Endothelial cell (in vitro differentiated cells): ENCODE data around the gene NTM. TPM values are rescaled to one million over a fixed set of nuclear protein-coding genes. Genes with fewer than 3 reads are reported as not detected.

Source experiments
- DNase-seq: peaks from one replicate; pipeline ENCODE4 v3.0.0; 2021; ENCODE audit warnings: low spot score
- H3K27ac Mint-ChIP-seq: one replicate; pipeline ENCODE4 v1.8.0; 2021; ENCODE audit warnings: mixed read lengths, inconsistent platforms; ENCODE audit not compliant: unreplicated experiment
- H3K27me3 Mint-ChIP-seq: one replicate; pipeline ENCODE4 v1.8.0; 2021; ENCODE audit warnings: mild to moderate bottlenecking, moderate library complexity, mixed read lengths, inconsistent platforms; ENCODE audit not compliant: unreplicated experiment
- H3K36me3 Mint-ChIP-seq: one replicate; pipeline ENCODE4 v1.8.0; 2021; ENCODE audit warnings: mild to moderate bottlenecking, low read depth, mixed read lengths, inconsistent platforms; ENCODE audit not compliant: unreplicated experiment
- H3K4me1 Mint-ChIP-seq: one replicate; pipeline ENCODE4 v1.8.0; 2021; ENCODE audit warnings: mild to moderate bottlenecking, mixed read lengths, inconsistent platforms; ENCODE audit not compliant: unreplicated experiment
- H3K4me3 Mint-ChIP-seq: one replicate; pipeline ENCODE4 v1.8.0; 2021; ENCODE audit warnings: mild to moderate bottlenecking, mixed read lengths, inconsistent platforms; ENCODE audit not compliant: unreplicated experiment
- H3K9me3 Mint-ChIP-seq: one replicate; pipeline ENCODE4 v1.8.0; 2021; ENCODE audit warnings: mixed read lengths, inconsistent platforms; ENCODE audit not compliant: unreplicated experiment
- total RNA-seq: library from RNA; stranded (reverse); fragmentation: NEBNext Ultra II Directional; extraction: Animal tissue kit (Norgen Biotek cat#: 25700); gene quantifications from one replicate; pipeline ENCODE4 v1.2.1, GENCODE V29; 2021; ENCODE audit not compliant: unreplicated experiment
- TF ChIP-seq, protein P1 (sequence below): fragments of 200-600 bp; sonication (generic); IDR thresholded peaks from one replicate; pipeline ENCODE4 v1.5.0; 2021; ENCODE audit warnings: antibody characterized with exemption; ENCODE audit not compliant: unreplicated experiment

The NTM gene
- total RNA-seq, 1 donor from 2014 or later: 3.6 TPM

DNA sequence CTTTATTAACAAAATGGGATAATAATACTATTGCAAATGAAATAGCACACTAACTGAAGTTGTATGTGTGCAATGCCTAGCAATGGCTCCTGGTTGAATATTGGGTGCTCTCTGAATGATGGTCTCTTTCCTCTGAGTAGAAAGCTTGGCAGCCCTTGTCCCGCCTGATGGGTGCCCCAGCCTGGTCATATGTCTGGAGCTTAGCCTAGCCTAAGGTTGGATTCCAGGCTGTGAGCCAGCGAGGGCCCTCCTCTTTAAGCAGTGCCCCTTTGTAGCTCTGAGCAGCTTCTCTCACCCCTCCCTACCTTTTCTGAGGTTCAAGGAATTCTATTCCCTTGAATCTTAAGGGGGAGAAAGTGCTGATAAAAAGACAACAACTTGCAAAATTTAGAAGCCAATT is 499.9 kb downstream of the NTM start:
- TF ChIP-seq, protein P1, sequence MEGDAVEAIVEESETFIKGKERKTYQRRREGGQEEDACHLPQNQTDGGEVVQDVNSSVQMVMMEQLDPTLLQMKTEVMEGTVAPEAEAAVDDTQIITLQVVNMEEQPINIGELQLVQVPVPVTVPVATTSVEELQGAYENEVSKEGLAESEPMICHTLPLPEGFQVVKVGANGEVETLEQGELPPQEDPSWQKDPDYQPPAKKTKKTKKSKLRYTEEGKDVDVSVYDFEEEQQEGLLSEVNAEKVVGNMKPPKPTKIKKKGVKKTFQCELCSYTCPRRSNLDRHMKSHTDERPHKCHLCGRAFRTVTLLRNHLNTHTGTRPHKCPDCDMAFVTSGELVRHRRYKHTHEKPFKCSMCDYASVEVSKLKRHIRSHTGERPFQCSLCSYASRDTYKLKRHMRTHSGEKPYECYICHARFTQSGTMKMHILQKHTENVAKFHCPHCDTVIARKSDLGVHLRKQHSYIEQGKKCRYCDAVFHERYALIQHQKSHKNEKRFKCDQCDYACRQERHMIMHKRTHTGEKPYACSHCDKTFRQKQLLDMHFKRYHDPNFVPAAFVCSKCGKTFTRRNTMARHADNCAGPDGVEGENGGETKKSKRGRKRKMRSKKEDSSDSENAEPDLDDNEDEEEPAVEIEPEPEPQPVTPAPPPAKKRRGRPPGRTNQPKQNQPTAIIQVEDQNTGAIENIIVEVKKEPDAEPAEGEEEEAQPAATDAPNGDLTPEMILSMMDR: no peak
- H3K27ac Mint-ChIP-seq: no peak overlapping the region
- H3K4me1 Mint-ChIP-seq: peaks cover 26% of the 10 kb centered on the region
- H3K36me3 Mint-ChIP-seq: no peaks in the 10 kb centered on the region
- H3K9me3 Mint-ChIP-seq: no peaks in the 10 kb centered on the region
- no peak for DNase-seq
- H3K27me3 Mint-ChIP-seq: peaks cover 6% of the 10 kb centered on the region
- H3K4me3 Mint-ChIP-seq: no peak overlapping the region

DNA sequence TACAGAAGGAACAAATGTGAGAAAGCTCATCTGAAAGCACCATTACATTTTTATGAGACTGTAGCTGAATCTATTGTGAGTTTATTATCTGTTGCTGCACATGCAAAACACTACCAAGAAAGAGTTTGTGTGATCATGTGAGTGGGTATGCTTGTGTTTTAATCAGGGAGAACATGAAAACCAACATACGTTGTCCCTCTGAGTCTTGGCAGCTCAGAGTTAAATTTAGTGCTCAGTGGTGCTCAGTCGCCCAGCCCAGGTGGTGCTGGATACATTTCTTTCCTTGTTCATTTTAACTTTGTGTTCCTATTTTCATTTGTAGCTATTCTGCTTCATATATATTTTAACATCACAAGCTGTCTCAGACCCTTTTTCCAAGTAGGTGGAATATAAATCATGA is 500.6 kb downstream of the NTM start:
- TF ChIP-seq, protein P1: no peak
- Mint-ChIP-seq H3K4me3 (no peak overlapping the region), H3K9me3 (no peaks in the 10 kb centered on the region), H3K27me3 (peaks cover 5% of the 10 kb centered on the region), H3K36me3 (no peaks in the 10 kb centered on the region), H3K27ac (no peak overlapping the region), H3K4me1 (peaks cover 23% of the 10 kb centered on the region)
- no peak for DNase-seq

DNA sequence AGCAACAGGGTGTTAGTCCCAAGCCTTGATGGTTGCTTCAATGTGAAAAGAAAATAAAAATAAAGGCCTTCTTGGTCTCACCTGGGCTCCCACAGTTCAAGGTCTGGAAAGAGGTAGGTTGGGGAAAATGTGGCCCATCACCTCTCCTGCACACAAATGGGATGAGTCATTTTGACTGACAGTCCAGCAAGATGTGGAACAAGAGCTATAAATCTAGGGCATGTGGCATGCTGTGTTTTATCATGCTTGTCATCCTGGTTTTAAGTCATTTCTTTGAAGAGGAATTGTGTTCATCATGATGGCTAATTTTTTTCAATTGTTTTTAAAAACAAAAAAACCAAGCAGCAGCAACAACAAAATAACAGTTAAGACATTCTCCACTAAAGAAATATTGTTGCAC is 503.7 kb downstream of the NTM start:
- Mint-ChIP-seq H3K27me3 (peaks cover 2% of the 10 kb centered on the region), H3K27ac (no peak overlapping the region), H3K4me1 (peaks cover under 1% of the 10 kb centered on the region), H3K4me3 (no peak overlapping the region), H3K9me3 (no peaks in the 10 kb centered on the region), H3K36me3 (no peaks in the 10 kb centered on the region)
- TF ChIP-seq, protein P1: no peak
- DNase-seq: no peak

DNA sequence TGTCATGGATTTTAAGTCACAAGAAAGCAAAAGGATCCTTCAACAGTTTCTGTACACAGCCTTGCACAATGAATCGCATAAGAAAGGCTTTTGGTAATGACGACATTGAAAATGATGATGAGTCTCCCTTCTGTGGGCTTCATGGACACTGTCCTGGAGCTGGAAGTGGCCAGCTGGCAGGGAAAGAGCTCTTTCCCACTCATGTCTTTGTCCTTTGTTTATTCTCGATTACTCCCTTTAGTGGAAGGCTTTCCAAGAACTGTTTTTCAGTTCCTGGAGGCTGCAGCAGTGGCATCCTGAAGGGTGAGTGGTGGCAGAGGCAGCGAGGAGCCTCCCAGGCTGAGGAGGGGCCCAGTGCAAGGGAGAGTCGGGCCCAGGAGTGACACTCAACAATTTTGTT is 505.2 kb downstream of the NTM start:
- Mint-ChIP-seq H3K9me3 (no peaks in the 10 kb centered on the region), H3K4me1 (no peaks in the 10 kb centered on the region), H3K27me3 (peaks cover 2% of the 10 kb centered on the region), H3K4me3 (no peak overlapping the region), H3K36me3 (no peaks in the 10 kb centered on the region), H3K27ac (no peak overlapping the region)
- no peak for DNase-seq
- TF ChIP-seq, protein P1: no peak

DNA sequence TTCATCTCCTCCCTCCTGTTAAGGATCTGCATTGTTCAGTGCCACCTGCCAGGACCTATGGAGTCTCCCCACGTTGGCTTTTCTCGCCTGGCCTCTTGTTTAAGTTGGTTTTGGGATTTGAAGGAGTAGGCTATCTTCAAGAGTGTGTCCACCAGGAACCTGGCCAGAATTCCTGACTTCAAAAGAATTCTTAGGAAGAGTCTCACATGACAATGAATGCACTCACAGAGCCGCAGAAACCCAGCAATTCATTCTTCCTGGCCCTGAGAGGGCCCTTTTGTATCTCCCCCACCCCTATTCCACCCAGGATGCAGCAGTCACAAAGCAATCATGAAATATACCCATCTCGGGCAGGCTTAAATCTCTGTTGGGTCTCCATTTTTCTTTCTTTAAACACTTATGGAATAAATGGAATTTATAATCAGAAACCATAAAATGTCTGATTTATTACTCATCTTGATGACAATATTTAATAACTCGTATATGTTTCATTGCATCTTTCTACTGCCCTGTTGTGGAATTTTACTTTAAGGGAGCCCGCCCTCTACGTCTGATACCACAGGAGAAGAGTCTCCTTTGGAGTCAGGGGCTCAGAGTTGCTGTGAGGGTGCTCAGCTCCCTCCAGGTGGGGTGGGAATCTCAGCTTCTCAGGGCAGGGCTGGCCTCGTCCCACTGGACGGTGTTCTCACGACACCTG is 507.0 kb downstream of the NTM start:
- H3K27ac Mint-ChIP-seq: no peak overlapping the region
- TF ChIP-seq, protein P1: no peak
- DNase-seq: no peak
- H3K27me3 Mint-ChIP-seq: peaks cover 2% of the 10 kb centered on the region
- H3K4me3 Mint-ChIP-seq: no peak overlapping the region
- H3K4me1 Mint-ChIP-seq: no peaks in the 10 kb centered on the region
- no peaks in the 10 kb centered on the region for H3K36me3 Mint-ChIP-seq
- H3K9me3 Mint-ChIP-seq: no peaks in the 10 kb centered on the region
